ENCODE results near the gene GPATCH3. TPM values are rescaled to one million over a fixed set of nuclear protein-coding genes. Genes with fewer than 3 reads are reported as not detected.

Gene GPATCH3
- total and polyA plus RNA-seq, 2 of the 4 experiments (the other 2 are of a cell fraction) = 5.2 to 8.0 TPM

- TF ChIP-seq ELK1 (IDR thresholded peaks at IDR 0.05; ENCODE audit: borderline replicate concordance, low read depth, low read length) = no peak
These were observed 13.7 kb upstream of the GPATCH3 start, which contains the start of gene NR0B2 (continued) for GRCh38 chr1:26913754-26914619.

GRCh38 chr1:26913389-26913753 lies 13.1 kb upstream of the GPATCH3 start:
- Histone ChIP-seq H3K27me3 (ENCODE audit: control insufficient read depth, insufficient read depth, low read length) (peaks cover 20% of the 10 kb centered on the region), H3K36me3 (ENCODE audit: control insufficient read depth, insufficient read depth, low read length) (no peaks in the 10 kb centered on the region), H2BK20ac (ENCODE audit: low read depth, low read length) (no peak overlapping the region), H3K9me1 (ENCODE audit: insufficient read depth, low read length) (no peaks in the 10 kb centered on the region), H4K20me1 (ENCODE audit: insufficient read depth, low read length) (no peaks in the 10 kb centered on the region), H2AK5ac (ENCODE audit: low read depth, low read length) (no peak overlapping the region), H3K4me3 (ENCODE audit: insufficient read depth, low read depth, low read length) (no peak overlapping the region), H2BK5ac (ENCODE audit: low read depth, low read length, poor library complexity, severe bottlenecking) (no peak overlapping the region), H3K4ac (ENCODE audit: low read depth, low read length) (no peak overlapping the region), H4K91ac (ENCODE audit: insufficient read depth, low read depth, low read length) (no peak overlapping the region), H3K79me1 (ENCODE audit: low read depth in 1 of 2, low read length in 2 of 2) (no peaks in the 10 kb centered on the region), H3K18ac (ENCODE audit: low read depth, low read length) (no peak overlapping the region), H3K56ac (ENCODE audit: extremely low read depth, insufficient read depth, low read length) (no peak overlapping the region), H2BK120ac (ENCODE audit: low read depth, low read length) (no peak overlapping the region), H2BK15ac (ENCODE audit: low read depth, low read length) (no peak overlapping the region), H2AFZ (replicated peaks; ENCODE audit: low read length, poor library complexity) (no peak overlapping the region), H2AK9ac (replicated peaks; ENCODE audit: low read depth, low read length, poor library complexity) (no peak overlapping the region), H3K14ac (replicated peaks; ENCODE audit: low read depth, low read length) (no peak overlapping the region), H4K8ac (ENCODE audit: low read depth in 2 of 2, low read length in 2 of 2) (no peak overlapping the region), H3K23ac (ENCODE audit: low read depth, low read length) (no peak overlapping the region), H3K9ac (ENCODE audit: low read depth, low read length) (no peak overlapping the region), H3K4me1 (ENCODE audit: control insufficient read depth, insufficient read depth, low read length) (no peaks in the 10 kb centered on the region), H4K5ac (ENCODE audit: low read depth, low read length) (no peak overlapping the region), H3K9me3 (ENCODE audit: control insufficient read depth, insufficient read depth, low read length) (no peaks in the 10 kb centered on the region), H3K27ac (ENCODE audit: insufficient read depth, low read length) (no peak overlapping the region), H3K4me2 (ENCODE audit: low read depth, low read length) (no peak overlapping the region)
- ATAC-seq (ENCODE audit: low read depth) (no peak), DNase-seq (no peak)
- dilution Hi-C loops (cut with HindIII; ENCODE audit: low sequenced_read_pairs, unreplicated experiment) = no loop called here
- WGBS, 2 experiments (ENCODE audit: extremely low coverage in 2 of 2, insufficient read length in 1 of 2) = 77% methylated on average over 4 of the region's 5 CpGs; no CpG with 5 or more reads in 1 of the 2 experiments
- in situ Hi-C loops (cut with MboI; ENCODE audit: low sequenced_read_pairs) = no loop called here
- ChIA-PET POLR2A (ENCODE audit: unreplicated experiment) (no interaction called here), CTCF (no interaction called here)
- intact Hi-C loops (cut with micrococcal nuclease) = no loop called here
- no TSS peak for BruUV-seq (replicated peaks)
- TF ChIP-seq FOS (IDR thresholded peaks at IDR 0.05; ENCODE audit: low read depth, low read length) (no peak), POLR2A (IDR thresholded peaks at IDR 0.05; ENCODE audit: low read depth, low read length) (no peak), CHD1 (IDR thresholded peaks at IDR 0.05; ENCODE audit: low read depth, low read length) (no peak)

All from IMR-90 (cell line).